Skeletal muscle satellite cell (primary cell): ENCODE data around the gene PPM1F.

Source experiments
- H3K27me3 ChIP-seq: 2 replicates; pipeline ENCODE4 v1.7.0; 2013; ENCODE audit warnings: low read length; ENCODE audit not compliant: control insufficient read depth, insufficient read depth
- H3K36me3 ChIP-seq: 2 replicates; pipeline ENCODE4 v1.7.0; 2013; ENCODE audit warnings: mild to moderate bottlenecking, control low read depth, low read length; ENCODE audit not compliant: insufficient read depth
- H3K4me1 ChIP-seq: 2 replicates; pipeline ENCODE4 v1.7.0; 2013; ENCODE audit warnings: low read length; ENCODE audit not compliant: control insufficient read depth, insufficient read depth
- H3K4me2 ChIP-seq: 2 replicates; pipeline ENCODE4 v1.7.0; 2013; ENCODE audit warnings: mild to moderate bottlenecking, low read length
- H3K4me3 ChIP-seq: 2 replicates; pipeline ENCODE4 v1.7.0; 2013; ENCODE audit warnings: low read length
- H3K9ac ChIP-seq: 2 replicates; pipeline ENCODE4 v1.7.0; 2013; ENCODE audit warnings: mild to moderate bottlenecking, low read depth, low read length, moderate library complexity
- H3K9me3 ChIP-seq: replicated peaks from 2 replicates; pipeline ENCODE4 v1.7.0; 2013; ENCODE audit warnings: mild to moderate bottlenecking, control low read depth, low read length

The PPM1F gene

GRCh38 chr22:21964918-21965484, 12.4 kb upstream of the PPM1F start:
- Histone ChIP-seq H3K27me3 (no peaks in the 10 kb centered on the region), H3K4me3 (no peak overlapping the region), H3K4me1 (peaks cover 8% of the 10 kb centered on the region), H3K36me3 (peaks cover 80% of the 10 kb centered on the region), H3K4me2 (no peak overlapping the region), H3K9ac (no peak overlapping the region), H3K9me3 (no peaks in the 10 kb centered on the region)

GRCh38 chr22:21964234-21964633, 11.6 kb upstream of the PPM1F start:
- no peaks in the 10 kb centered on the region for H3K27me3 ChIP-seq
- peaks cover 8% of the 10 kb centered on the region for H3K4me1 ChIP-seq
- H3K4me2 ChIP-seq = no peak overlapping the region
- no peak overlapping the region for H3K4me3 ChIP-seq
- no peaks in the 10 kb centered on the region for H3K9me3 ChIP-seq
- H3K9ac ChIP-seq = no peak overlapping the region
- peaks cover 79% of the 10 kb centered on the region for H3K36me3 ChIP-seq

- Histone ChIP-seq H3K4me3 (no peak overlapping the region), H3K4me1 (peaks cover 8% of the 10 kb centered on the region), H3K9me3 (no peaks in the 10 kb centered on the region), H3K27me3 (no peaks in the 10 kb centered on the region), H3K4me2 (no peak overlapping the region), H3K9ac (no peak overlapping the region), H3K36me3 (peaks cover 81% of the 10 kb centered on the region)
These were observed 11.2 kb upstream of the PPM1F start for GRCh38 chr22:21963790-21964211.

DNA sequence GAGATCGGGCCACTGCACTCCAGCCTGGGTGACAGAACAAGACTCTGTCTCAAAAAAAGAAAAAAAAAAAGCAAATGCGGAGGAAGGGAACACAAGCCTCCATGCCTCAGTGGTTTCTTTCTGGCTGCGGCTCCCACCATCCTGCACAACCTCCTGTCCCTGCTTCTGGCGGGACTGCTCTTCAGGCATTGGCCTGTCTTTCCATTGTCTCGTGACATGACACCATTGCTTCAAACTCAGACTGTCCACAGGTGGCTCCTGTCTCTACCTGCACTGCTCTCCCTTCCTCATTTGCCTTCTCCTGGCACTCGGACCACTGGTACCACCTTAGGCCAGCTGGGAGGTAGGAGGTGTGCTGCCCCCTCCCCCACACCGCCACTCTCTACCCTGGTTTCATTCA, 10.6 kb upstream of the PPM1F start:
- H3K4me2 ChIP-seq = no peak overlapping the region
- peaks cover 8% of the 10 kb centered on the region for H3K4me1 ChIP-seq
- H3K27me3 ChIP-seq = no peaks in the 10 kb centered on the region
- H3K36me3 ChIP-seq = peaks cover 81% of the 10 kb centered on the region
- H3K9me3 ChIP-seq = no peaks in the 10 kb centered on the region
- H3K4me3 ChIP-seq = no peak overlapping the region
- H3K9ac ChIP-seq = no peak overlapping the region

DNA sequence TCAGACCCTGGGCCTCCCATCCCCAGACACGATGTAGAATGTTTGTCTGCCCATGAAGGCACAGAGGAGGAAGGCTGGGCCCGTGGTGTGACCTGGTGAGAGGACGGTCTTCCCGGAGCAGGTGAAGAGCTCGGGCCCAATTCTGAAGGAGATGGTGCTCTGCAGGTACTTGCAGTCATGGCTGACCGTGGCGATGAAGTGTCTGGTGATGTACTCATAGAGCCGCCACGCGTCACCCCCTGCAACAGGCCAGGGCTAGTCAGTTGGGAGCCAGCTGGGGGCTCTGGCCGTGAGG, 10.0 kb upstream of the PPM1F start:
- Histone ChIP-seq H3K4me1 (peaks cover 8% of the 10 kb centered on the region), H3K9me3 (no peaks in the 10 kb centered on the region), H3K9ac (no peak overlapping the region), H3K27me3 (no peaks in the 10 kb centered on the region), H3K4me2 (no peak overlapping the region), H3K4me3 (no peak overlapping the region), H3K36me3 (peaks cover 74% of the 10 kb centered on the region)

DNA sequence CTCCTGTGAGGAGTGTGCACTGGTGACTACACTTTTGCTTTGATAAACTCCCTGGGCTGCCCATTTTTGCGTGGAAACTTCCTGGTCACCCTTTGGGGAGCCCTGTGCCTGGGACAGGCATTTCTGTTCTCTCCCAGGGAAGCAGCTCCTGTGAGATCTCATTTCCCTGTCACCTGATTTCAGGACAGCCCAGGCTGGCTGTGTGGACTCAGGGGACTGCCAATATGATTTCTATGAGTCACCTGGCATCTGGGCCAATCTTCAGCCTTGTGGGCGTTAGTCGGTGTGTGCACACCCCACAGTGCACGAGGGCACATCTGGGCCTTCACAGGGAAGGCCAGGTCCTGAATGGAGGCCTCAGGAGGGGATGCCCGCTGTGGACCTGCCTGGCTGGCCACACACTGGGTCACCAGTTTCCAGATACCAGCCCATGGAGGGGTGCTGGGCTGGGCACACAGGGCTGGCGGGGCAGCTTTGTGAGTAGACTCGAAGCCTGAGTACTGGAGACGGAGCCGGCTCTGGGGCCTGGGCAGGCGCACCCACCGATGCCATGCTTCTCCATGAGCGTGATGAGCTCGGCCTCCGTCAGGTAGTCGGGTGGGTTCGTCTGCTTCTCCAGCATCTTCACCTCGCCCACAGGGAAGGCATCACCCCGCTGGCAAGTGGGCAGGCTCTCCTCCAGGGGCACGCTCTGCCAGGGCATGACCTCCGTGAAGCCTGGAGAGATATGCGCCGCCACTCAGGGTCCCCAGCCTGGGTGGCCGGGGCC, 9.4 kb upstream of the PPM1F start:
- no peaks in the 10 kb centered on the region for H3K27me3 ChIP-seq
- no peaks in the 10 kb centered on the region for H3K9me3 ChIP-seq
- H3K4me2 ChIP-seq = no peak overlapping the region
- H3K36me3 ChIP-seq = peaks cover 69% of the 10 kb centered on the region
- H3K4me1 ChIP-seq = peaks cover 8% of the 10 kb centered on the region
- no peak overlapping the region for H3K9ac ChIP-seq
- no peak overlapping the region for H3K4me3 ChIP-seq

GRCh38 chr22:21961127-21961867, 8.6 kb upstream of the PPM1F start:
- Histone ChIP-seq H3K4me3 (no peak overlapping the region), H3K9me3 (no peaks in the 10 kb centered on the region), H3K36me3 (peaks cover 61% of the 10 kb centered on the region), H3K27me3 (no peaks in the 10 kb centered on the region), H3K4me1 (peaks cover 8% of the 10 kb centered on the region), H3K4me2 (no peak overlapping the region), H3K9ac (no peak overlapping the region)

DNA sequence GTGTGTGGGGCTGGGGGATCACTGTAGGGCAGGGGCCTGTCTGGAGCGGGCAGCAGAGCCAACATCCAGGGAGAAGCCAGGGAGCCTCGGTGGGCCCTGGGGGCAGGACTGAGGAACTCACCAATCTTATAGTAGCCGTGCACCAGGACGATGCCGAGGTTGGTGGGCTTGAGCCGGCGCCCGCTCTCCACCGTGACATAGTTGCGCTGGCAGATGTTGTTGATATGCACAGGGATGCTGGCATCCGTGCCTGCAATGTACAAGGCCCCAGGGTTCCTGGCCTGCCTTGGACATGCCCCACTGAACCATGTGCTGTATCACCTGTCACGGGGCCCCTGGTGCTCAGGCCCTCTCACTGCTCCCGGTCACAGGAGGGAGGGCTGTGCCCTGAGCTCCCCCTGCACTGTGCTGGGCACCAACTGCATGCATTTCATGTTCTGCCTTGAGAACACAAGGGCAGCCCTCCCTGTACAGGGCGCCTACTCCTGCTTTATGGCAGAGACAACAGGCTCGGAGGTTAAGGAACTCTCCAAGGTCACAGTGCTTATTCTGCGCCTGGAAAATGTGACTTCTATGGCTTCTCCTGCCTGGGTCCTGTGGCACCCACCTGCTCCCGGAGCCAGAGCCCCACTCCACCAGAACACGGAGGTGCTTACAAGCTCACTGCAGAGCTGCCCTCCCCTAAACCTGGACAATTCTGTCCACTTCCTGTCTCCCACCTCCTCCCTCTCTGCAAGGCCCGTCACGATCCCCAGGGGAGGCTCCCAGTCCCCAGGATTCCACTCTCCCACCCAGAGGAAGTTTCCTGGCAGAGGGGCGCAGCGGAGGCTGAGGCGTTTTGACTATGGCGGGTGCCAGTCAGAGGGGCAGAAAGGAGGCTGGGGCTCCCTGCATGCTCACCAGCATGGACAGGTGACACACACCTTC, 7.8 kb upstream of the PPM1F start:
- Histone ChIP-seq H3K36me3 (peaks cover 57% of the 10 kb centered on the region), H3K4me2 (no peak overlapping the region), H3K9ac (no peak overlapping the region), H3K9me3 (no peaks in the 10 kb centered on the region), H3K4me3 (no peak overlapping the region), H3K27me3 (no peaks in the 10 kb centered on the region), H3K4me1 (peaks cover 8% of the 10 kb centered on the region)

GRCh38 chr22:21959274-21960074, 6.8 kb upstream of the PPM1F start:
- peaks cover 49% of the 10 kb centered on the region for H3K36me3 ChIP-seq
- no peak overlapping the region for H3K9ac ChIP-seq
- H3K27me3 ChIP-seq = no peaks in the 10 kb centered on the region
- H3K4me1 ChIP-seq = peaks cover 8% of the 10 kb centered on the region
- H3K4me2 ChIP-seq = no peak overlapping the region
- no peak overlapping the region for H3K4me3 ChIP-seq
- no peaks in the 10 kb centered on the region for H3K9me3 ChIP-seq

GRCh38 chr22:21958360-21959273, 6.0 kb upstream of the PPM1F start:
- Histone ChIP-seq H3K4me3 (no peak overlapping the region), H3K4me2 (no peak overlapping the region), H3K9me3 (no peaks in the 10 kb centered on the region), H3K9ac (no peak overlapping the region), H3K27me3 (no peaks in the 10 kb centered on the region), H3K4me1 (peaks cover 8% of the 10 kb centered on the region), H3K36me3 (peaks cover 40% of the 10 kb centered on the region)
